ENCODE measurements around the gene MICOS13. TPM values are rescaled to one million over a fixed set of nuclear protein-coding genes. Genes with fewer than 3 reads are reported as not detected.

MICOS13 gene
- total and polyA plus RNA-seq, 8 donors = 11.0 to 171 (median 70.8) TPM

DNA sequence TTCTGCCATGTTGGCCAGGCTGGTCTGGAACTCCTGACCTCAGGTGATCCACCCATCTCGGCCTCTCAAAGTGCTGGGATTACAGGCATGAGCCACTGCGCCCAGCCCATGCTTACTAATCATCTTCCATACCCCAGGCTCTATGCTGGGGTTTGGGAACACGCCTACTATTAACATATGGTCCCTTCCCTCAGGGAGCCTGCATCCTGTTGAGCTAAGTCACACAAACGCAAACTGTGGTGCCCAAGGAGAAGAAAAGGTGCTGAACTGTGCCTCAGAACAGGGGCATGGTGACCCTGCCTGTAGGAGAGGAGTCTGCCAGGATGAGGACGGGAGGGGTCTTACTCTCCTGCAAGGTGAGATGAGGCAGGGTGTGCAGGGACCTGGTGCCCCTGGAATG, 5.6 kb downstream of the MICOS13 start:
- TF ChIP-seq EP300 (IDR thresholded peaks at IDR 0.05) (no peak), POLR2A (IDR thresholded peaks at IDR 0.05) (no peak), POLR2AphosphoS5 (IDR thresholded peaks at IDR 0.05) (no peak)
- TF ChIP-seq, protein P1, sequence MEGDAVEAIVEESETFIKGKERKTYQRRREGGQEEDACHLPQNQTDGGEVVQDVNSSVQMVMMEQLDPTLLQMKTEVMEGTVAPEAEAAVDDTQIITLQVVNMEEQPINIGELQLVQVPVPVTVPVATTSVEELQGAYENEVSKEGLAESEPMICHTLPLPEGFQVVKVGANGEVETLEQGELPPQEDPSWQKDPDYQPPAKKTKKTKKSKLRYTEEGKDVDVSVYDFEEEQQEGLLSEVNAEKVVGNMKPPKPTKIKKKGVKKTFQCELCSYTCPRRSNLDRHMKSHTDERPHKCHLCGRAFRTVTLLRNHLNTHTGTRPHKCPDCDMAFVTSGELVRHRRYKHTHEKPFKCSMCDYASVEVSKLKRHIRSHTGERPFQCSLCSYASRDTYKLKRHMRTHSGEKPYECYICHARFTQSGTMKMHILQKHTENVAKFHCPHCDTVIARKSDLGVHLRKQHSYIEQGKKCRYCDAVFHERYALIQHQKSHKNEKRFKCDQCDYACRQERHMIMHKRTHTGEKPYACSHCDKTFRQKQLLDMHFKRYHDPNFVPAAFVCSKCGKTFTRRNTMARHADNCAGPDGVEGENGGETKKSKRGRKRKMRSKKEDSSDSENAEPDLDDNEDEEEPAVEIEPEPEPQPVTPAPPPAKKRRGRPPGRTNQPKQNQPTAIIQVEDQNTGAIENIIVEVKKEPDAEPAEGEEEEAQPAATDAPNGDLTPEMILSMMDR (IDR thresholded peaks at IDR 0.05) = no peak
- WGBS, 5 donors = 80 to 85% (median 84%) methylated on average over 5 of the region's 5 CpGs

DNA sequence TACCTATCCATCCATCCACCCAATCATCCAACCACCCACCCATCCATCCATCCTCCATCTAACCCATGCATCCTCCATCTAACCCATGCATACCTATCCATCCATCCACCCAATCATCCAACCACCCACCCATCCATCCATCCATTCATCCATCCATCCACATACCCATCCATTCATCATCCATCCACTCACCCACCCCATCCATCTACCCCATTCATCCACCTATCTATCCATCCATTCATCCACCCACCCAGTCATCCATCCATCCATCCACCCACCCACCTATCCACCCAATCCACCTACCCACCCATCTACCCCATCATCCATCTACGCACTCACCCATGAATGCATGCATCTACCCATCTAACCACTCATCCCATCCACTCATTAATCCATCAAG, 6.6 kb downstream of the MICOS13 start:
- H3K27ac ChIP-seq = no peak overlapping the region
- 96 to 100% (median 98%) methylated on average over 1 of the region's 1 CpG for WGBS, 5 donors
- intact Hi-C loops (cut with DNase I; ENCODE audit: low total_unique reads) = no loop called here
- no peak overlapping the region for H3K4me3 ChIP-seq
- no peaks in the 10 kb centered on the region for H3K9me3 ChIP-seq
- peaks cover 14 to 48% (median 45%) of the 10 kb centered on the region in 4 donors for H3K36me3 ChIP-seq
- TF ChIP-seq POLR2A (IDR thresholded peaks at IDR 0.05) (no peak), POLR2AphosphoS5 (IDR thresholded peaks at IDR 0.05) (no peak), EP300 (IDR thresholded peaks at IDR 0.05) (no peak)
- TF ChIP-seq, protein P1 (IDR thresholded peaks at IDR 0.05) = no peak
- no peak for DNase-seq
- no peaks in the 10 kb centered on the region for H3K27me3 ChIP-seq
- H3K4me1 ChIP-seq = peaks cover 0 to 7% (median 6%) of the 10 kb centered on the region in 4 donors

More for the DNA sequence above, 5.6 kb downstream of the MICOS13 start:
- Histone ChIP-seq H3K27ac (no peak overlapping the region), H3K36me3 (peaks cover 5 to 39% (median 36%) of the 10 kb centered on the region in 4 donors), H3K4me1 (peaks cover 7 to 17% (median 15%) of the 10 kb centered on the region in 4 donors), H3K9me3 (no peaks in the 10 kb centered on the region), H3K27me3 (no peaks in the 10 kb centered on the region), H3K4me3 (no peak overlapping the region)
- intact Hi-C loops (cut with DNase I; ENCODE audit: low total_unique reads) = no loop called here
- DNase-seq = no peak

DNA sequence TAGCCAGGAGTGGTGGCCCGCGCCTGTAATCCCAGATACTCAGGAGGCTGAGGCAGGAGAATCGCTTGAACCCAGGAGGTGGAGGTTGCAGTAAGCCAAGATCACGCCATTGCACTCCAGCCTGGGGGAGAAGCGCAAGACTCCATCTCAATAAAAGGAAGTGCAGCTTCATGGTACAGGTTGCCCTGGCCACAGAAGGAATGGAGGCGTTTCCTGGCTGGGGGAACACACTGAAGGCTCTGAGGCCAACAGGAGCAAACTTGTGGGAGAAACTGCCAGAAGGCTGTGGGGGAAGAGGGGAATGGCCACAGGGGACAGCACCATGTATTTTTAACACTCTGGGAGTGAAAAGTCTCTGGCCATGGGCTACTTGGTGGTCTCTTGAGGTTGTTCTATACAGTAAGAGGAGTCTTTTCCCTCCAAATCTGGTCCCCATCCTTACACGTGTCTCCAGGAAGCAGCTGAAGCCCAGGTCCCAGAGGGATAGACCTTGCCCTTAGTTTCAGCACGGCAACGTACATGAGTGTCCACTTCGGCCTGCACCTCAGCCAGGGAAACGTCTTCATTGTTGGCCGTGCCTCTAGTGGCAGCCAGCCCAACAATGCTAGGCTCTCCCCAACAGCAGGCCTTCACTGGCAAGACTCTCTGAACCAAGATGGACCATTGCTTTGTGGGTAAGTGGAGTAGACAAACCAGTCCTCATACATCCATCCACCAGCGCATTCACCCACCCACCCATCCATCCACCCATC, 7.4 kb downstream of the MICOS13 start:
- H3K4me3 ChIP-seq = no peak overlapping the region
- H3K27ac ChIP-seq = no peak overlapping the region
- peaks cover 0 to 7% (median 3%) of the 10 kb centered on the region in 4 donors for H3K4me1 ChIP-seq
- DNase-seq = no peak
- WGBS, 5 donors = 87 to 95% (median 90%) methylated on average over 9 to 13 of the region's 13 CpGs
- no peaks in the 10 kb centered on the region for H3K27me3 ChIP-seq
- TF ChIP-seq POLR2AphosphoS5 (IDR thresholded peaks at IDR 0.05) (no peak), POLR2A (IDR thresholded peaks at IDR 0.05) (no peak), EP300 (IDR thresholded peaks at IDR 0.05) (no peak)
- TF ChIP-seq, protein P1 (IDR thresholded peaks at IDR 0.05) = no peak
- no peaks in the 10 kb centered on the region for H3K9me3 ChIP-seq
- H3K36me3 ChIP-seq = peaks cover 21 to 49% (median 47%) of the 10 kb centered on the region in 4 donors
- intact Hi-C loops (cut with DNase I; ENCODE audit: low total_unique reads) = no loop called here

DNA sequence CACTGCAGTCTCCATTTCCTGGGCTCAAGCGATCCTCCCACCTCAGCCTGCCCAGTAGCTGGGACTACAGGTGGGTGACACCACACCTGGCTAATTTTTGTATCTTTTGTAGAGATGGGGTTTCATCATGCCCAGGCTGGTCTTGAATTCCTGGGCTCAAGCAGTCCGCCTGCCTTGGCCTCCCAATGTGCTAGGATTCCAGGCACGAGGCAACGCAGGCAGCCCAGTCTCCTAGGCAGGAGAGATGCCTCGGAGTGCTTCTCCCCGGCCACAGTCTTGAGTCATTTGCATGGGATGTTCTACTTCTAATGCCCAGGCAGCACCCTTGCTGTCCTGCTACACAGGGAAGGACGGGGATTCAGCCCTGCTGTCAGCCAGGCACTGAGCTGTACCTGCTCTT, 8.7 kb downstream of the MICOS13 start:
- peaks cover 0 to 5% (median 2%) of the 10 kb centered on the region in 4 donors for H3K4me1 ChIP-seq
- no peak overlapping the region for H3K4me3 ChIP-seq
- DNase-seq = no peak
- intact Hi-C loops (cut with DNase I; ENCODE audit: low total_unique reads) = no loop called here
- TF ChIP-seq, protein P1 (IDR thresholded peaks at IDR 0.05) = no peak
- no peak for TF ChIP-seq POLR2A (IDR thresholded peaks at IDR 0.05)
- TF ChIP-seq EP300 (IDR thresholded peaks at IDR 0.05) = no peak
- TF ChIP-seq POLR2AphosphoS5 (IDR thresholded peaks at IDR 0.05) = no peak
- 88 to 98% (median 94%) methylated on average over 6 to 7 of the region's 7 CpGs for WGBS, 5 donors
- no peaks in the 10 kb centered on the region for H3K27me3 ChIP-seq
- peaks cover 34 to 57% (median 55%) of the 10 kb centered on the region in 4 donors for H3K36me3 ChIP-seq
- no peaks in the 10 kb centered on the region for H3K9me3 ChIP-seq
- H3K27ac ChIP-seq = no peak overlapping the region
